PC-3 (cell line): ENCODE measurements around the gene LMBR1.

Experiments used
- EZH2 ChIP-seq: fragments of 300-600 bp; sonication (generic); IDR thresholded peaks from one replicate; pipeline ENCODE4 v1.6.1; 2017; ENCODE audit warnings: antibody characterized with exemption, mild to moderate bottlenecking, low read length; ENCODE audit not compliant: unreplicated experiment
- TF ChIP-seq, protein P1 (sequence below): fragments of 300-600 bp; sonication (generic); conservative IDR thresholded peaks from 2 replicates; pipeline ENCODE4 v1.5.1; 2017; ENCODE audit warnings: antibody characterized with exemption, low read depth, mild to moderate bottlenecking, low read length

DNA sequence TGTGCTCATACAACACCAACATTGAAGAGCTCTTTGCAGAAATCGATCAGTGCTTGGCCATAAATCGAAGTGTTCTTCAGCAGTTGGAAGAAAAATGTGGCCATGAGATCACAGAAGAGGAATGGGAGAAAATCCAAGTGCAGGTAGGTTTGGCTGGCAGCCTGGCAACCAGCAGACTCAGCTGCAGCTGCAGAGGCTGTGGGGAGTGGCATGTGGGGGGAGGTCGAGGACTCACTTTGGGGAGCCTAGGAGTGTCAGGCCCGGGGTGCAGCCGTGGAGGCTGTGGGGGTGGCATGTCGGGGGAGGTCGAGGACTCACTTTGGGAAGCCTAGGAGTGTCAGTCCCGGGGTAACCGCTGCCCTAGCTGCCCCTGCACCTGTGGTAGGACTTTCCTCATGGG is 217.3 kb downstream of the LMBR1 start:
- TF ChIP-seq, protein P1, sequence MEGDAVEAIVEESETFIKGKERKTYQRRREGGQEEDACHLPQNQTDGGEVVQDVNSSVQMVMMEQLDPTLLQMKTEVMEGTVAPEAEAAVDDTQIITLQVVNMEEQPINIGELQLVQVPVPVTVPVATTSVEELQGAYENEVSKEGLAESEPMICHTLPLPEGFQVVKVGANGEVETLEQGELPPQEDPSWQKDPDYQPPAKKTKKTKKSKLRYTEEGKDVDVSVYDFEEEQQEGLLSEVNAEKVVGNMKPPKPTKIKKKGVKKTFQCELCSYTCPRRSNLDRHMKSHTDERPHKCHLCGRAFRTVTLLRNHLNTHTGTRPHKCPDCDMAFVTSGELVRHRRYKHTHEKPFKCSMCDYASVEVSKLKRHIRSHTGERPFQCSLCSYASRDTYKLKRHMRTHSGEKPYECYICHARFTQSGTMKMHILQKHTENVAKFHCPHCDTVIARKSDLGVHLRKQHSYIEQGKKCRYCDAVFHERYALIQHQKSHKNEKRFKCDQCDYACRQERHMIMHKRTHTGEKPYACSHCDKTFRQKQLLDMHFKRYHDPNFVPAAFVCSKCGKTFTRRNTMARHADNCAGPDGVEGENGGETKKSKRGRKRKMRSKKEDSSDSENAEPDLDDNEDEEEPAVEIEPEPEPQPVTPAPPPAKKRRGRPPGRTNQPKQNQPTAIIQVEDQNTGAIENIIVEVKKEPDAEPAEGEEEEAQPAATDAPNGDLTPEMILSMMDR = no peak
- no peak for TF ChIP-seq EZH2
